Measurements from ENCODE around the gene MSLN.
"Not testable (repeated sequence)": the region's sequence is repeated elsewhere in the genome, so short reads cannot be mapped to it uniquely, and the experiment has no call there.

MSLN gene

GRCh38 chr16:760545-761343 is at the start of gene MSLN:
TSS of gene MSLN (plus strand) at chr16:760734. CDS start at chr16:762681, 1,947 bp downstream.
- DNase-seq, result no peak

GRCh38 chr16:711084-711483 is 49.5 kb upstream of the MSLN start:
- no peak for DNase-seq

- no peak for DNase-seq
Observed at GRCh38 chr16:711548-712320, 48.8 kb upstream of the MSLN start.

GRCh38 chr16:712740-713250 is 47.7 kb upstream of the MSLN start:
- DNase-seq, result not testable (repeated sequence)

- DNase-seq, result no peak
Observed at GRCh38 chr16:714079-714478, 46.5 kb upstream of the MSLN start.

GRCh38 chr16:714558-715476 is 45.7 kb upstream of the MSLN start, which contains the start of gene METRN:
TSS of gene METRN (plus strand) at chr16:715118. CDS start at chr16:715290, 172 bp downstream.
- no peak for DNase-seq

- no peak for DNase-seq
Observed at GRCh38 chr16:715477-716199, 44.9 kb upstream of the MSLN start.

- DNase-seq, result no peak
Observed at GRCh38 chr16:716200-716568, 44.4 kb upstream of the MSLN start.

GRCh38 chr16:716768-717325 is 43.7 kb upstream of the MSLN start:
- no peak for DNase-seq

- DNase-seq, result no peak
Observed at GRCh38 chr16:717450-718245, 42.9 kb upstream of the MSLN start.

- DNase-seq, result no peak
Observed at GRCh38 chr16:718389-718788, 42.1 kb upstream of the MSLN start.

- no peak for DNase-seq
Observed at GRCh38 chr16:718922-719321, 41.6 kb upstream of the MSLN start.

GRCh38 chr16:719815-720446 is 40.6 kb upstream of the MSLN start:
- no peak for DNase-seq

GRCh38 chr16:720447-720989 is 40.0 kb upstream of the MSLN start:
- no peak for DNase-seq

GRCh38 chr16:720990-721764 is 39.4 kb upstream of the MSLN start, which contains the start of gene ANTKMT:
TSS of gene ANTKMT (plus strand) at chr16:721146. CDS start at chr16:721275, 129 bp downstream.
- peak; percentile 52 for DNase-seq

GRCh38 chr16:721765-722540 is 38.6 kb upstream of the MSLN start:
- no peak for DNase-seq

- DNase-seq, result no peak
Observed at GRCh38 chr16:722835-723633, 37.5 kb upstream of the MSLN start.
